Natural killer cell (primary cell): ENCODE measurements around the gene SLC66A1. TPM values are rescaled to one million over a fixed set of nuclear protein-coding genes. Genes with fewer than 3 reads are reported as not detected.

ENCODE experiments used
- ATAC-seq, 3 donors: fragments of 150-1000 bp in 2 of 3; fragments of 200-7000 bp in 1 of 3; cut with Tn5 transposase; 1 replicate in 1 of 3; 2 replicates in 2 of 3; pipeline ENCODE4 v1.10.0; 2021; ENCODE audit warnings: mild to moderate bottlenecking in 2 of 3, moderate library complexity in 2 of 3
- DNase-seq, 2 donors: peaks; one replicate each; pipeline versions ENCODE4 v3.0.0 to v3.0.0-alpha.2; 2013 to 2021; ENCODE audit warnings: mixed read lengths in 1 of 2
- H3K27ac ChIP-seq: one replicate; pipeline ENCODE4 v1.5.1; 2013; ENCODE audit warnings: mild to moderate bottlenecking, low read length
- H3K27me3 ChIP-seq: one replicate; pipeline ENCODE4 v1.6.1; 2013; ENCODE audit warnings: low read length; ENCODE audit not compliant: control insufficient read depth, insufficient read depth
- H3K36me3 ChIP-seq: one replicate; pipeline ENCODE4 v1.6.1; 2013; ENCODE audit warnings: low read length; ENCODE audit not compliant: control insufficient read depth, insufficient read depth
- H3K4me1 ChIP-seq: one replicate; pipeline ENCODE4 v1.6.1; 2013; ENCODE audit warnings: low read length; ENCODE audit not compliant: control insufficient read depth, insufficient read depth
- H3K4me3 ChIP-seq: one replicate; pipeline ENCODE4 v1.5.1; 2013; ENCODE audit warnings: low read length
- H3K9me3 ChIP-seq: one replicate; pipeline ENCODE4 v1.6.1; 2013; ENCODE audit warnings: low read length; ENCODE audit not compliant: control insufficient read depth, insufficient read depth
- H3K27ac Mint-ChIP-seq, 2 donors: one replicate each; pipeline ENCODE4 v1.8.0; 2022; ENCODE audit warnings: mild to moderate bottlenecking in 2 of 2, mixed read lengths in 2 of 2, moderate library complexity in 1 of 2
- H3K27me3 Mint-ChIP-seq, 2 donors: one replicate each; pipeline ENCODE4 v1.8.0; 2022; ENCODE audit warnings: low read depth in 2 of 2, mixed read lengths in 2 of 2
- H3K36me3 Mint-ChIP-seq: one replicate; pipeline ENCODE4 v1.8.0; 2022; ENCODE audit warnings: mixed read lengths
- H3K4me1 Mint-ChIP-seq, 2 donors: one replicate each; pipeline ENCODE4 v1.8.0; 2022; ENCODE audit warnings: mixed read lengths in 2 of 2
- H3K4me3 Mint-ChIP-seq: one replicate; pipeline ENCODE4 v1.8.0; 2022; ENCODE audit warnings: mild to moderate bottlenecking, moderate library complexity, mixed read lengths
- H3K9me3 Mint-ChIP-seq, 2 donors: one replicate each; pipeline ENCODE4 v1.8.0; 2022; ENCODE audit warnings: mixed read lengths in 2 of 2
- CTCF ChIP-seq: fragments of 200-600 bp; IDR thresholded peaks from one replicate; pipeline ENCODE4 v1.8.0; 2022; ENCODE audit warnings: antibody characterized with exemption
- WGBS: methylation state at CpG from one replicate; pipeline ENCODE4 v1.1.7; 2013; ENCODE audit warnings: missing lambda C conversion rate; ENCODE audit not compliant: insufficient coverage; 5-methylcytosine and 5-hydroxymethylcytosine counted together
- intact Hi-C: fragments of 100-400 bp; cut with micrococcal nuclease; formaldehyde crosslinking; loops from one replicate; pipeline ENCODE4 v1.14.2; 2022
- total RNA-seq, 4 donors: library from RNA; stranded (reverse); fragments of 120-200 nt in 1 of 4; gene quantifications; one replicate each; pipeline versions ENCODE4 v1.2.3 to v1.2.4, GENCODE V29; 2013 to 2022

Gene SLC66A1
- total RNA-seq, 3 donors from 2014 or later (not counting 1 experiment from before 2014, with no cell fraction given), result 5.8 to 8.5 (median 7.6) TPM

DNA sequence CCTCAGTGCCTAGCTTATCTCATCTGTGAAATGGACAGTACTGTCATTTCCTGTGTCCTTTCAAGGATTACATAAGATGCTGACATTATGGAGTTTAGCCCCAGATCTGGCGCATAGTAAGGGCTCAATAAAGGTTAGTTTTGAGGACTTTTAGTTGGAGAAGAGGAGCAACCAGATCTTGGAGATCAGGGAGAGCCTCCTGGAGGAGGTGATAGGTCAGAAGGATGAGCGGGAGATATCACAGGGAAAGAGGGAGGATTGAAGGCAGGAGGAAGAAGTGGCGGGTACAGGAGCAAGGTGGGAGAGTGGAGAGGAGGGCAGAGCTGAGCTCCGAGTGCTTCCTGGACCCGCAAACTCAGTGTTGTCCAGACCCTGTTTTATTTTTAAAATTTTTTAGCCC, 17.5 kb downstream of the SLC66A1 start:
- intact Hi-C loops, result no loop called here
- ATAC-seq (no peak), DNase-seq (no peak)
- H3K27ac ChIP-seq, result no peak overlapping the region
- no peak overlapping the region for H3K27ac Mint-ChIP-seq
- H3K9me3 ChIP-seq, result no peaks in the 10 kb centered on the region
- H3K4me3 ChIP-seq, result no peak overlapping the region
- H3K4me3 Mint-ChIP-seq, result no peak overlapping the region
- no peaks in the 10 kb centered on the region for H3K4me1 ChIP-seq
- H3K36me3 ChIP-seq, result peaks cover 17% of the 10 kb centered on the region
- H3K27me3 Mint-ChIP-seq, result no peaks in the 10 kb centered on the region
- no peaks in the 10 kb centered on the region for H3K36me3 Mint-ChIP-seq
- no peaks in the 10 kb centered on the region for H3K27me3 ChIP-seq
- WGBS, result 96% methylated on average over 4 of the region's 5 CpGs
- TF ChIP-seq CTCF, result no peak
- no peaks in the 10 kb centered on the region for H3K9me3 Mint-ChIP-seq
- H3K4me1 Mint-ChIP-seq, result peaks cover 0 to 5% of the 10 kb centered on the region in 2 donors

- peaks cover 0 to 5% of the 10 kb centered on the region in 2 donors for H3K4me1 Mint-ChIP-seq
- 87% methylated on average over 10 of the region's 14 CpGs for WGBS
- no peaks in the 10 kb centered on the region for H3K27me3 ChIP-seq
- no peak overlapping the region for H3K27ac ChIP-seq
- no peaks in the 10 kb centered on the region for H3K9me3 Mint-ChIP-seq
- no peak for TF ChIP-seq CTCF
- H3K27ac Mint-ChIP-seq, result no peak overlapping the region
- no peaks in the 10 kb centered on the region for H3K4me1 ChIP-seq
- no peaks in the 10 kb centered on the region for H3K9me3 ChIP-seq
- H3K36me3 Mint-ChIP-seq, result no peaks in the 10 kb centered on the region
- H3K4me3 Mint-ChIP-seq, result no peak overlapping the region
- no peaks in the 10 kb centered on the region for H3K27me3 Mint-ChIP-seq
- ATAC-seq, result no peak
- peaks cover 10% of the 10 kb centered on the region for H3K36me3 ChIP-seq
- intact Hi-C loops, result no loop called here
- DNase-seq, result no peak
- no peak overlapping the region for H3K4me3 ChIP-seq
Measured at GRCh38 chr1:19330449-19331135, 18.5 kb downstream of the SLC66A1 start.

DNA sequence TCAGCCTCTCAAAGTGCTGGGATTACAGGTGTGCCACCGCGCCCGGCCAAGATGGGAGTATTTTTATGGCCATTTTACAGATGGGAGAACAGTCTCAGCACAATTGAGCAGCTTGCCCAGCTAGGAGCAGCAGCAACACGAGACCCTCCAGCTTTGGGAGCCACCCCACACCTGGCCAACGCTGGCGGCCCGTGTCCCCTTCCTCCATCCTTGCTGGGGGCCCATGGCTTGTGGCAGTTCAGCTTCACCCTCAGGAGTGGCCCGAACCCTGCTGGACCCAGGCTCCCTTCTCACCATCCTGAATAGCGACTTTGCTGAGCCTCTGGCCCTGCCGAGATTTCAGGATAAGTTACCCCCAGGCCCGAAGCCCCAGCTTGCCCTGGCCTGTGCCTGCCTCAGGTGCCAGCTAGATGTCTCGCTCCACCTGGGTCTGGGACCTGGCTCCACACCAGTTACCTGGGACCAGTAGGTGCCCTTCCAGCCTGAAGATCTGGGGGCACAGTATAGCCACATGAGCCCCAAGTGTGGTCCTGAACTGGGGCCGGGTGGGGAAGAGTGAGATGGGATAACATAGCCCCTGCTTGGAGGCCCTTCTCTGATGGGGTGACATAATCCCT, 19.2 kb downstream of the SLC66A1 start:
- peak overlapping the region in 1 of 2 donors; percentile 31 for H3K27ac Mint-ChIP-seq
- H3K4me3 ChIP-seq, result no peak overlapping the region
- 88% methylated on average over 13 of the region's 13 CpGs for WGBS
- H3K9me3 ChIP-seq, result no peaks in the 10 kb centered on the region
- peaks cover 7% of the 10 kb centered on the region for H3K36me3 ChIP-seq
- H3K4me1 Mint-ChIP-seq, result peaks cover 0 to 5% of the 10 kb centered on the region in 2 donors
- H3K9me3 Mint-ChIP-seq, result no peaks in the 10 kb centered on the region
- DNase-seq, result no peak
- intact Hi-C loops, result no loop called here
- TF ChIP-seq CTCF, result no peak
- no peaks in the 10 kb centered on the region for H3K36me3 Mint-ChIP-seq
- no peaks in the 10 kb centered on the region for H3K27me3 Mint-ChIP-seq
- H3K27me3 ChIP-seq, result no peaks in the 10 kb centered on the region
- ATAC-seq, result no peak
- H3K27ac ChIP-seq, result no peak overlapping the region
- H3K4me1 ChIP-seq, result no peaks in the 10 kb centered on the region
- no peak overlapping the region for H3K4me3 Mint-ChIP-seq
